ENCODE measurements around the gene SYT2.

DNA sequence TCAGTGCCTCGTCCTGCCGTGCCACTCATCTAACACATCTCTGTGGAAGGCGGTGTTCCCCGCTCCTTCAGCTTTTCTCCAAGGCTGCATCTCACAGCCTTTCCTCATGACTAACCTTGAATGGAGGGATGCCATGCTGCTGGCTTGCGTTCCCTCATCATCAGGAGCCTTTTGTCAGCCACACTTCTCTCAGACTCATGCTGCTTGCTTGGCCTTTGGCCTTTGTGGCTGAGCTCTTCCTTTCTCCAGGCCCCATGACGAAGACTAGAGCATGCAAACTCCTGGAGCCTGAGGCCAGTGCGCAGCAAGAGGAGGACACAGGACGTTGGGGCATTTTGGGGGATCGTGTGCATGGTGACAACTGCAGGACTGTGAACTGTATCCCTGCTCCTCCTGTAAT is 70.8 kb downstream of the SYT2 start:
- TF ChIP-seq CTCF (IDR thresholded peaks at IDR 0.05) (no peak), POLR2A (IDR thresholded peaks at IDR 0.05; ENCODE audit: low read depth) (no peak)

Measured in esophagus muscularis mucosa (tissue), 3 donors.